ENCODE results near the gene GRK5.

- TF ChIP-seq, protein P1, sequence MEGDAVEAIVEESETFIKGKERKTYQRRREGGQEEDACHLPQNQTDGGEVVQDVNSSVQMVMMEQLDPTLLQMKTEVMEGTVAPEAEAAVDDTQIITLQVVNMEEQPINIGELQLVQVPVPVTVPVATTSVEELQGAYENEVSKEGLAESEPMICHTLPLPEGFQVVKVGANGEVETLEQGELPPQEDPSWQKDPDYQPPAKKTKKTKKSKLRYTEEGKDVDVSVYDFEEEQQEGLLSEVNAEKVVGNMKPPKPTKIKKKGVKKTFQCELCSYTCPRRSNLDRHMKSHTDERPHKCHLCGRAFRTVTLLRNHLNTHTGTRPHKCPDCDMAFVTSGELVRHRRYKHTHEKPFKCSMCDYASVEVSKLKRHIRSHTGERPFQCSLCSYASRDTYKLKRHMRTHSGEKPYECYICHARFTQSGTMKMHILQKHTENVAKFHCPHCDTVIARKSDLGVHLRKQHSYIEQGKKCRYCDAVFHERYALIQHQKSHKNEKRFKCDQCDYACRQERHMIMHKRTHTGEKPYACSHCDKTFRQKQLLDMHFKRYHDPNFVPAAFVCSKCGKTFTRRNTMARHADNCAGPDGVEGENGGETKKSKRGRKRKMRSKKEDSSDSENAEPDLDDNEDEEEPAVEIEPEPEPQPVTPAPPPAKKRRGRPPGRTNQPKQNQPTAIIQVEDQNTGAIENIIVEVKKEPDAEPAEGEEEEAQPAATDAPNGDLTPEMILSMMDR (IDR thresholded peaks at IDR 0.05): no peak
- no peak for TF ChIP-seq POLR2A (IDR thresholded peaks at IDR 0.05)
Measured at GRCh38 chr10:119498889-119499676, 291.7 kb downstream of the GRK5 start.

Measured in Peyer's patch (tissue), 4 donors.